Fibroblast of pulmonary artery (primary cell): ENCODE data around the gene DDX54.
A peak's percentile ranks its signal among the peaks of the same experiment; 100 is the strongest.

Experiments used
- DNase-seq: peaks from one replicate; pipeline ENCODE4 v3.0.0-alpha.2; 2010; ENCODE audit warnings: low read depth
- H3K4me3 ChIP-seq: replicated peaks from 2 replicates; pipeline ENCODE4 v1.5.1; 2011; ENCODE audit warnings: low read depth, mild to moderate bottlenecking, control low read depth, low read length, moderate library complexity
- CTCF ChIP-seq: IDR thresholded peaks from 2 replicates; pipeline ENCODE4 v1.5.1; 2011; ENCODE audit warnings: mild to moderate bottlenecking, control low read depth, low read length, inconsistent platforms; ENCODE audit errors: missing control alignments

Gene DDX54

GRCh38 chr12:113169697-113170096 is 15.6 kb downstream of the DDX54 start:
- no peak for DNase-seq
- TF ChIP-seq CTCF: no peak
- no peak overlapping the region for H3K4me3 ChIP-seq

DNA sequence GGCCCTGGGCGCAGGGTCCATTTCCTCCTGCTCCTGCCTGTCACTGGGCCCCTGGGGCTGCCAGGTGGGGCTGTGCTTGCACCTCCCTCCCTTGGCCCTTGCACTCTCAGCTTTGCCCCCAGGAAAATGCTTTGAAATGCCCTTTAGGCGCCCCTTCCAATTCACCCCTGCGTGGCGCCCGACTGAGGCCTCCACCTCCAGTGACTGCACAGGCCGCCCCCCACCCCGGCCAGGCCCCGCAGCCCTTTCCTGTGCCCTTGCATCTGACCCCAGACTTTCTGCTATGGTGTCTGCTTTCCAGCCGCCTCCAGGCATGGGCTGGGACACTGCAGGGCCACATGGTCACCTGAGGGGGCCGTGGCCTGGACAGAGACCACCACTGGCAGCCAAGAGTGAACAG is 17.4 kb downstream of the DDX54 start:
- DNase-seq: no peak
- no peak for TF ChIP-seq CTCF
- no peak overlapping the region for H3K4me3 ChIP-seq

GRCh38 chr12:113165521-113166450 is 19.5 kb downstream of the DDX54 start:
- TF ChIP-seq CTCF: no peak
- no peak overlapping the region for H3K4me3 ChIP-seq
- DNase-seq: no peak

DNA sequence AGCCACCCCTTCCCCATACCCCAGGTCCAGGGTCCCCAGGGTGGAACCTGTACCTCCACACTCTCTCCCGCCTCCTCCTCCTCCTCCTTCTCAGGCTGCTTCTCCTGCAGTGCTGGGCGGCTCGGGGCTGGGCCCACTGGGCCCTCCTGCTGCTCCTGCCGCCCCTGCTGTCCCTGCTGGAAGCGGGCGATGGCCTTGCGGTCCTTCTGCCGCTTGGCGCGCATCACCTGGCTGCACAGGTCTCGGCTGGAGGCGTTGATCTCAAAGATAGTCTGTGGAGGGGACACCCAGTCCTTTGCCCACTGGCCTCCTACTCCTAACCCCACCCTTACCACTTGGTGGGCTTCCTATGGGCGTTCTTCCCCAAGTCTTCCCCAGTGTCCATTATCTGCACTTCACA is 21.3 kb downstream of the DDX54 start:
- no peak for TF ChIP-seq CTCF
- H3K4me3 ChIP-seq: no peak overlapping the region
- no peak for DNase-seq

- no peak for TF ChIP-seq CTCF
- no peak overlapping the region for H3K4me3 ChIP-seq
- no peak for DNase-seq
These were observed 22.3 kb downstream of the DDX54 start for GRCh38 chr12:113163030-113163360.

DNA sequence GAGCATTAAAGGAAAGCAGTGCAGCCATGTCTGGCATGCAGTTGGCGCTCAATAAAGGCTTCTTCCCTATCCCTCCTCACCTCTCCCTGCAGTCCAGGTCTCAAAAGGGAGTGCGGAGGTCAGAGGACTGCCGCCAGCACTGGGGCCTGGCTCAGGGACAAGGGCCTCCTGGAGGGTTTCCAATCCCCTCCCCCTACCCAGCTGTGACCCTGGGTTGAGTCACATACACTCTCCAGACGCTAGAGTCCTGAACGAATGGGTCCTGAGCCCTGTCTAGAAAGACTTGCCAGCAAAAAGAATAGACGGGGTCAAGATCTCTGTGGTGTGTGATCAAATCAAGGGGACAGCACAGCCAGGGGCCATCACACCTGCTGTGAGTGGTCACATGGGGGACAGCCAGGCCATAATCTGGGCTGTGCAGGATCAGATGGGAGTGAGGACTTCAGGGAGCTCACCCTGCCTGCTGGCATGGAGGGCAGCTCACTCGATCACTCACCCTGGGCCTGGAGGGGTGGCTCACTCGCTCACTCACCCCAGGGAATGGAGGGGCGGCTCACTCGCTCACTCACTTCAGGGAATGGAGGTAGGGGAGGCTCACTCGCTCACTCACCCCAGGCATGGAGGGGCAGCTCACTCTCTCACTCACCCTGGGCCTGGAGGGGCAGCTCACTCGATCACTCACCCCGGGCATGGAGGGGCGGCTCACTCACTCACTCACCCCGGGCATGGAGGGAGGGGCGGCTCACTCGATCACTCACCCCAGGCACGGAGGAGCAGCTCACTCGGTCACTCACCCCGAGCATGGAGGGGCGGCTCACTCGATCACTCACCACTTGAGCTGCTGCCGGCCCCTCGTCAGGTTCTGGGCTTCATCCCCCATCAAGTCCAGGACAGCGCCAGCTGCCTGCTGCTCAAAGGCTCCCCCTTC is 22.9 kb downstream of the DDX54 start:
- H3K4me3 ChIP-seq: no peak overlapping the region
- peak; percentile 46 for DNase-seq
- no peak for TF ChIP-seq CTCF
